GM23338 (cell line): ENCODE results near the gene CFHR2. TPM values are rescaled to one million over a fixed set of nuclear protein-coding genes. Genes with fewer than 3 reads are reported as not detected.
"Not testable (repeated sequence)": the region's sequence is repeated elsewhere in the genome, so short reads cannot be mapped to it uniquely, and the experiment has no call there.

ENCODE experiments used
- ATAC-seq: fragments of 200-7000 bp; cut with Tn5 transposase; 3 replicates; pipeline ENCODE4 v1.9.1; 2020
- DNase-seq: peaks from one replicate; pipeline ENCODE4 v3.0.0-alpha.2; 2015; ENCODE audit warnings: low spot score
- H2AFZ ChIP-seq: fragments of 200-600 bp; sonication (generic); 2 replicates; pipeline ENCODE4 v1.8.0; 2016; ENCODE audit warnings: antibody characterized with exemption, mild to moderate bottlenecking, moderate library complexity
- H3F3A ChIP-seq: fragments of 200-600 bp; sonication (generic); replicated peaks from 2 replicates; pipeline ENCODE4 v1.8.0; 2017; ENCODE audit warnings: antibody characterized with exemption, mixed run types, low read depth
- H3K27ac ChIP-seq: fragments of 200-600 bp; sonication (generic); 2 replicates; pipeline ENCODE4 v1.6.1; 2016; ENCODE audit warnings: low read depth
- H3K27me3 ChIP-seq: fragments of 200-600 bp; sonication (generic); 2 replicates; pipeline ENCODE4 v1.8.0; 2016; ENCODE audit warnings: mild to moderate bottlenecking, mixed run types, moderate library complexity; ENCODE audit not compliant: insufficient read depth
- H3K36me3 ChIP-seq: fragments of 200-600 bp; sonication (generic); 2 replicates; pipeline ENCODE4 v1.8.0; 2016; ENCODE audit warnings: mild to moderate bottlenecking; ENCODE audit not compliant: insufficient read depth
- H3K4me1 ChIP-seq: fragments of 200-600 bp; sonication (generic); 2 replicates; pipeline ENCODE4 v1.8.0; 2016; ENCODE audit warnings: mild to moderate bottlenecking, moderate library complexity; ENCODE audit not compliant: insufficient read depth
- H3K4me2 ChIP-seq: fragments of 200-600 bp; sonication (generic); 2 replicates; pipeline ENCODE4 v1.7.1; 2017; ENCODE audit warnings: mixed run types
- H3K4me3 ChIP-seq: fragments of 200-600 bp; sonication (generic); 2 replicates; pipeline ENCODE4 v1.6.1; 2016; ENCODE audit warnings: mixed run types
- H3K79me2 ChIP-seq: fragments of 200-600 bp; sonication (generic); replicated peaks from 2 replicates; pipeline ENCODE4 v1.8.0; 2017; ENCODE audit warnings: mild to moderate bottlenecking; ENCODE audit not compliant: insufficient read depth
- H3K9me2 ChIP-seq: fragments of 200-600 bp; sonication (generic); 2 replicates; pipeline ENCODE4 v1.8.0; 2017; ENCODE audit not compliant: insufficient read depth
- H4K20me1 ChIP-seq: fragments of 200-600 bp; sonication (generic); replicated peaks from 2 replicates; pipeline ENCODE4 v1.8.0; 2017; ENCODE audit warnings: mild to moderate bottlenecking; ENCODE audit not compliant: insufficient read depth
- H3K27ac Mint-ChIP-seq: 2 replicates; pipeline ENCODE4 v1.8.0; 2020; ENCODE audit warnings: inconsistent platforms, mild to moderate bottlenecking, moderate library complexity, mixed read lengths
- H3K27me3 Mint-ChIP-seq: 3 replicates; pipeline ENCODE4 v1.8.0; 2022; ENCODE audit warnings: low read depth, mild to moderate bottlenecking, moderate library complexity, mixed read lengths, inconsistent platforms; ENCODE audit not compliant: insufficient read depth, poor library complexity
- H3K36me3 Mint-ChIP-seq: 3 replicates; pipeline ENCODE4 v1.8.0; 2021; ENCODE audit warnings: low read depth, mild to moderate bottlenecking, inconsistent platforms, moderate library complexity, mixed read lengths
- H3K4me1 Mint-ChIP-seq: 3 replicates; pipeline ENCODE4 v1.8.0; 2020; ENCODE audit warnings: mild to moderate bottlenecking, inconsistent platforms, mixed read lengths
- H3K4me3 Mint-ChIP-seq: 3 replicates; pipeline ENCODE4 v1.8.0; 2021; ENCODE audit warnings: moderate library complexity, mild to moderate bottlenecking, inconsistent platforms, mixed read lengths
- H3K9me3 Mint-ChIP-seq: 3 replicates; pipeline ENCODE4 v1.8.0; 2020; ENCODE audit warnings: moderate library complexity, mild to moderate bottlenecking, inconsistent platforms, mixed read lengths
- CREB1 ChIP-seq: fragments of 250-450 bp; sonication (Bioruptor Pico); IDR thresholded peaks from 2 replicates; pipeline ENCODE4 v1.5.0; 2020; ENCODE audit warnings: low read depth, mild to moderate bottlenecking, moderate library complexity
- ETS1 ChIP-seq: IDR thresholded peaks from 2 replicates; pipeline ENCODE4 v1.6.1; 2016; ENCODE audit warnings: antibody characterized with exemption
- EZH2 ChIP-seq: fragments of 200-600 bp; sonication (generic); IDR thresholded peaks from one replicate; pipeline ENCODE4 v1.8.0; 2017; ENCODE audit warnings: antibody characterized with exemption, mild to moderate bottlenecking, low read depth; ENCODE audit not compliant: unreplicated experiment
- EZH2phosphoT487 ChIP-seq: fragments of 200-600 bp; sonication (generic); IDR thresholded peaks from one replicate; pipeline ENCODE4 v1.8.1; 2018; ENCODE audit warnings: antibody characterized with exemption; ENCODE audit not compliant: unreplicated experiment
- JUNB ChIP-seq: IDR thresholded peaks from one replicate; pipeline ENCODE4 v1.6.1; 2016; ENCODE audit warnings: antibody characterized with exemption; ENCODE audit not compliant: unreplicated experiment
- POLR2AphosphoS5 ChIP-seq: IDR thresholded peaks from 2 replicates; pipeline ENCODE4 v1.6.1; 2016; ENCODE audit warnings: antibody characterized with exemption, low read depth
- STAT1 ChIP-seq: IDR thresholded peaks from one replicate; pipeline ENCODE4 v1.6.1; 2016; ENCODE audit warnings: antibody characterized with exemption; ENCODE audit not compliant: unreplicated experiment
- ZNF114 ChIP-seq: fragments of 250-450 bp; sonication (Bioruptor Pico); IDR thresholded peaks from 2 replicates; pipeline ENCODE4 v1.5.0; 2020; ENCODE audit warnings: mild to moderate bottlenecking, moderate library complexity
- ZNF331 ChIP-seq: fragments of 250-450 bp; sonication (Bioruptor Pico); IDR thresholded peaks from 2 replicates; pipeline ENCODE4 v1.5.0; 2020; ENCODE audit warnings: low read depth, mild to moderate bottlenecking, moderate library complexity
- ZNF462 ChIP-seq: fragments of 250-450 bp; sonication (Bioruptor Pico); IDR thresholded peaks from 2 replicates; pipeline ENCODE4 v1.5.0; 2020; ENCODE audit warnings: mild to moderate bottlenecking, moderate library complexity
- polyA plus RNA-seq: library from polyadenylated mRNA; unstranded; fragments of >200 nt; fragmentation: Nextera tagmentation; extraction: Ambion mirVana; gene quantifications from 2 replicates; pipeline ENCODE4 v1.2.1, GENCODE V29; 2016
- total RNA-seq: library from RNA; depleted of rRNA; stranded (reverse); fragments of >200 nt; shearing (Covaris generic); gene quantifications from 2 replicates; pipeline ENCODE4 v1.2.3, GENCODE V29; 2014

CFHR2 gene
- total and polyA plus RNA-seq, 2 experiments from 2014 or later: not detected

- Mint-ChIP-seq H3K4me3 (no peak overlapping the region), H3K4me1 (no peaks in the 10 kb centered on the region), H3K27me3 (no peaks in the 10 kb centered on the region), H3K36me3 (no peaks in the 10 kb centered on the region), H3K9me3 (no peaks in the 10 kb centered on the region), H3K27ac (no peak overlapping the region)
- no peaks in the 10 kb centered on the region for H3K79me2 ChIP-seq
- no peaks in the 10 kb centered on the region for H3K4me1 ChIP-seq
- no peak overlapping the region for H3K4me2 ChIP-seq
- no peaks in the 10 kb centered on the region for H3K27me3 ChIP-seq
- H3K27ac ChIP-seq: no peak overlapping the region
- H3K36me3 ChIP-seq: no peaks in the 10 kb centered on the region
- no peaks in the 10 kb centered on the region for H3F3A ChIP-seq
- no peak for TF ChIP-seq ZNF331 (CRISPR knock-in tag)
- TF ChIP-seq CREB1: no peak
- no peak for TF ChIP-seq ZNF462 (CRISPR knock-in tag)
- TF ChIP-seq EZH2: no peak
- TF ChIP-seq ZNF114 (CRISPR knock-in tag): no peak
- TF ChIP-seq ETS1: no peak
- TF ChIP-seq JUNB: no peak
- no peak for TF ChIP-seq EZH2phosphoT487
- no peak for TF ChIP-seq STAT1
- TF ChIP-seq POLR2AphosphoS5: no peak
- no peaks in the 10 kb centered on the region for H4K20me1 ChIP-seq
- no peak for DNase-seq
- no peak overlapping the region for H3K4me3 ChIP-seq
- H2AFZ ChIP-seq: no peak overlapping the region
- ATAC-seq: no peak
- no peaks in the 10 kb centered on the region for H3K9me2 ChIP-seq
Observed at GRCh38 chr1:196980859-196981258, 37.3 kb downstream of the CFHR2 start.

GRCh38 chr1:196982247-196982646 is 38.7 kb downstream of the CFHR2 start:
- H3K27me3 Mint-ChIP-seq, H2AFZ ChIP-seq, H3K4me1 ChIP-seq, H4K20me1 ChIP-seq, ATAC-seq, H3K9me2 ChIP-seq, H3K4me1 Mint-ChIP-seq, H3F3A ChIP-seq, H3K4me3 Mint-ChIP-seq, H3K36me3 Mint-ChIP-seq, H3K4me2 ChIP-seq, H3K27me3 ChIP-seq, H3K27ac Mint-ChIP-seq, DNase-seq, H3K4me3 ChIP-seq, H3K9me3 Mint-ChIP-seq, H3K36me3 ChIP-seq, H3K79me2 ChIP-seq, H3K27ac ChIP-seq: not testable (repeated sequence)
